Heart left ventricle (tissue), 13 donors: Measurements from ENCODE around the gene SGIP1.
"Not testable (repeated sequence)": the region's sequence is repeated elsewhere in the genome, so short reads cannot be mapped to it uniquely, and the experiment has no call there.

ENCODE experiments used
- POLR2A ChIP-seq, 2 donors: fragments of 450-650 bp; IDR thresholded peaks; one replicate each; pipeline ENCODE4 v1.6.1; 2017; ENCODE audit warnings: antibody characterized with exemption in 2 of 2, mild to moderate bottlenecking in 2 of 2, moderate library complexity in 2 of 2
- TF ChIP-seq, protein P1 (sequence below), 12 donors: fragments of 200-600 bp; sonication (generic) in 4 of 12; IDR thresholded peaks; one replicate each; pipeline versions ENCODE4 v1.5.0 to v1.8.0; 2018 to 2022; ENCODE audit warnings: antibody characterized with exemption in 12 of 12, mild to moderate bottlenecking in 5 of 12
- donor health status: ischemic (EF 13 %, LVEDD 7.1; RV severe dilation, severe dysfunction).
- donor health status: DM: no; HTN: yes; CAD: no.
- donor health status: DM: no; HTN: no; CAD: no.
- donor health status: ischemic (EF 25% LVEDD 6.9; RV normal size, moderate dysfunction).
- donor health status: ischemic (EF 25% LVEDD 5.7; RV mildly dilated, moderate dysfunction).
- donor health status: ischemic (EF 35%, LVEDD 5.7; RV mildly dilated, moderate dysfunction).
- donor health status: nonischemic (EF 11% LVEDD 7.7; RV severe dilation, severe dysfunction).
- donor health status: DM: yes; HTN: yes; CAD: no.
- donor health status: PGD.
- donor health status: ischemic (EF 29% LVEDD 5.4; RV normal size, mild dysfunction).
- donor health status: nonischemic (EF 23%, LVEDD 6.1; RV moderate dilation, normal function).

DNA sequence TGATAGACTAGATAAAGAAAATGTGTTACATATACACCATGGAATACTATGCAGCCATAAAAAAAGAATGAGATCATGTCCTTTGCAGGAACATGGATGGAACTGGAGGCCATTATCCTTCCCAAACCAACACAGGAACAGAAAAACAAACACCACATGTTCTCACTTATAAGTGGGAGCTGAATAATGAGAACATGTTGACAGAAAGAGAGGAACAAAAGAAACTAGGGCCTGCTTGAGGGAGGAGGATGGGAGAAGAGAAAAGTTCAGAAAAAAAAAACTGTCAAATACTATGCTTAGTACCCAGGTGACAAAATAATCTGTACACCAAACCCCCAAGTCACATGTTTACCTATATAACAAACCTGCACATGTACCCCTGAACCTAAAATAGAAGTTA, 194.8 kb downstream of the SGIP1 start:
- TF ChIP-seq, protein P1, sequence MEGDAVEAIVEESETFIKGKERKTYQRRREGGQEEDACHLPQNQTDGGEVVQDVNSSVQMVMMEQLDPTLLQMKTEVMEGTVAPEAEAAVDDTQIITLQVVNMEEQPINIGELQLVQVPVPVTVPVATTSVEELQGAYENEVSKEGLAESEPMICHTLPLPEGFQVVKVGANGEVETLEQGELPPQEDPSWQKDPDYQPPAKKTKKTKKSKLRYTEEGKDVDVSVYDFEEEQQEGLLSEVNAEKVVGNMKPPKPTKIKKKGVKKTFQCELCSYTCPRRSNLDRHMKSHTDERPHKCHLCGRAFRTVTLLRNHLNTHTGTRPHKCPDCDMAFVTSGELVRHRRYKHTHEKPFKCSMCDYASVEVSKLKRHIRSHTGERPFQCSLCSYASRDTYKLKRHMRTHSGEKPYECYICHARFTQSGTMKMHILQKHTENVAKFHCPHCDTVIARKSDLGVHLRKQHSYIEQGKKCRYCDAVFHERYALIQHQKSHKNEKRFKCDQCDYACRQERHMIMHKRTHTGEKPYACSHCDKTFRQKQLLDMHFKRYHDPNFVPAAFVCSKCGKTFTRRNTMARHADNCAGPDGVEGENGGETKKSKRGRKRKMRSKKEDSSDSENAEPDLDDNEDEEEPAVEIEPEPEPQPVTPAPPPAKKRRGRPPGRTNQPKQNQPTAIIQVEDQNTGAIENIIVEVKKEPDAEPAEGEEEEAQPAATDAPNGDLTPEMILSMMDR (IDR thresholded peaks at IDR 0.05), result not testable (repeated sequence)
- not testable (repeated sequence) for TF ChIP-seq POLR2A (IDR thresholded peaks at IDR 0.05)
